Measurements from ENCODE around the gene CEACAM5.

The CEACAM5 gene

GRCh38 chr19:41734585-41734984 lies 26.2 kb downstream of the CEACAM5 start:
- Histone ChIP-seq H3F3A (ENCODE audit: insufficient read depth) (no peaks in the 10 kb centered on the region), H3K36me3 (ENCODE audit: low read length) (no peaks in the 10 kb centered on the region), H3K9me2 (replicated peaks; ENCODE audit: insufficient read depth, low read length) (no peaks in the 10 kb centered on the region), H3K79me2 (ENCODE audit: insufficient read depth, low read length) (no peaks in the 10 kb centered on the region), H3K27me3 (ENCODE audit: low read length) (no peaks in the 10 kb centered on the region; the same call in 1 of the 2 replicates), H3K4me2 (ENCODE audit: low read depth, low read length, poor library complexity, severe bottlenecking) (no peak overlapping the region), H3K9me3 (ENCODE audit: insufficient read depth, low read length) (no peaks in the 10 kb centered on the region), H4K20me1 (ENCODE audit: low read depth, low read length) (no peaks in the 10 kb centered on the region), H3K4me3 (ENCODE audit: insufficient read depth, low read length, poor library complexity, severe bottlenecking) (no peak overlapping the region), H3K9ac (ENCODE audit: low read length) (no peak overlapping the region), H2AFZ (ENCODE audit: low read depth, low read length, severe bottlenecking) (no peak overlapping the region), H3K27ac (ENCODE audit: low read depth, low read length) (no peak overlapping the region)
- TF ChIP-seq CTCF (IDR thresholded peaks at IDR 0.05; ENCODE audit: insufficient read depth, low read length, poor library complexity, severe bottlenecking) = no peak
- TF ChIP-seq EZH2phosphoT487 (conservative IDR thresholded peaks at IDR 0.05; ENCODE audit: low read length) = no peak

DNA sequence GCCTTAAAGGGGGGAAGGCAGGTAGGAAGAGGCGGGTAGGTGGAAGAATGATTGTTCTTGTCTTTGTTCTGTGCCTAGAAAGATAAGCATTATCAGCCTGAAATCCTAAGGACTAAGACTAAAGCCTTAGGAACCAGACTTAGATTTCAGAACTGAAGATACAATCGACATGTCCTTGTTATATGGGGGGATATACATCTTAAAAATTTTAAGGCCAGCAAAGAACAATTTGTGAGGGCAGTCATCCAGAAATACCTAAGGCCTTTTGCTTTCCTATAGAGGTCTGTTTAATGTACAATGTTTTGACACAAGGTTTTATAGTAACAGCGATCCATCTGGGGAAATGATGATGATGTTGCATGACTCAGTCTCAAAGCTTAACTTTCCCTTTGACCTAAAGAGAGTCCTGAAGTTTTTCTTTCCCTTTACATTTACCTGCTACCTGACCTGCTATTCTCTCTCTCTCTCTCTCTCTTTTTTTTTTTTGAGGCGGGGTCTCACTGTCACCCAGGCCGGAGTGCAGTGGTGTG lies 26.7 kb downstream of the CEACAM5 start:
- no peak overlapping the region for H2AFZ ChIP-seq (ENCODE audit: low read depth, low read length, severe bottlenecking)
- no peaks in the 10 kb centered on the region for H3K36me3 ChIP-seq (ENCODE audit: low read length)
- no peaks in the 10 kb centered on the region for H3F3A ChIP-seq (ENCODE audit: insufficient read depth)
- no peaks in the 10 kb centered on the region for H3K79me2 ChIP-seq (ENCODE audit: insufficient read depth, low read length)
- H3K9ac ChIP-seq (ENCODE audit: low read length) = no peak overlapping the region
- H3K27me3 ChIP-seq (ENCODE audit: low read length) = no peaks in the 10 kb centered on the region; the same call in 1 of the 2 replicates
- H3K4me2 ChIP-seq (ENCODE audit: low read depth, low read length, poor library complexity, severe bottlenecking) = no peak overlapping the region
- H3K4me3 ChIP-seq (ENCODE audit: insufficient read depth, low read length, poor library complexity, severe bottlenecking) = no peak overlapping the region
- H4K20me1 ChIP-seq (ENCODE audit: low read depth, low read length) = no peaks in the 10 kb centered on the region
- no peaks in the 10 kb centered on the region for H3K9me3 ChIP-seq (ENCODE audit: insufficient read depth, low read length)
- no peak overlapping the region for H3K27ac ChIP-seq (ENCODE audit: low read depth, low read length)
- TF ChIP-seq EZH2phosphoT487 (conservative IDR thresholded peaks at IDR 0.05; ENCODE audit: low read length) (no peak), CTCF (IDR thresholded peaks at IDR 0.05; ENCODE audit: insufficient read depth, low read length, poor library complexity, severe bottlenecking) (no peak)
- H3K9me2 ChIP-seq (replicated peaks; ENCODE audit: insufficient read depth, low read length) = no peaks in the 10 kb centered on the region

DNA sequence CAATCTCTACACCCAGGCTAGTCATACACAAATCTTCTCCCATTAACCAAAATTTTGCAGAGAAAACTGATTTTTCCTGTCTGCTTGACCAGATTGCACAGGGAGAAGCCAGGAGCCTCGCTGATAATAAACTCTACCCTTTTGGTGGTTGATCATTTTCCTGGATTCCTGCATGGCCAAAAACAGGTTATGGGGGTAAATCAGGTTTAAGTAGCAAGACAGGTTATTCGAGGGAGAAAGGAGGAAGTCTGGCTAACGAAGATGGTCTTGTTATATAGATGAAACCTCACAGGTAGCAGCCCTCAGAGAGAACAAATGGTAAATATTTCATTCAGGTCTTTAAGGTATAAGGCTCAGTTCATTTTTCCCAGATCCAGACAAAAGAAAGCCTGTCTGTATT lies 30.9 kb downstream of the CEACAM5 start:
- no peak overlapping the region for H3K4me3 ChIP-seq (ENCODE audit: insufficient read depth, low read length, poor library complexity, severe bottlenecking)
- no peaks in the 10 kb centered on the region for H3F3A ChIP-seq (ENCODE audit: insufficient read depth)
- H3K79me2 ChIP-seq (ENCODE audit: insufficient read depth, low read length) = no peaks in the 10 kb centered on the region
- no peaks in the 10 kb centered on the region for H3K9me3 ChIP-seq (ENCODE audit: insufficient read depth, low read length)
- no peak overlapping the region for H3K4me2 ChIP-seq (ENCODE audit: low read depth, low read length, poor library complexity, severe bottlenecking)
- no peaks in the 10 kb centered on the region for H3K36me3 ChIP-seq (ENCODE audit: low read length)
- TF ChIP-seq EZH2phosphoT487 (conservative IDR thresholded peaks at IDR 0.05; ENCODE audit: low read length) (no peak), CTCF (IDR thresholded peaks at IDR 0.05; ENCODE audit: insufficient read depth, low read length, poor library complexity, severe bottlenecking) (no peak)
- no peak overlapping the region for H2AFZ ChIP-seq (ENCODE audit: low read depth, low read length, severe bottlenecking)
- no peaks in the 10 kb centered on the region for H3K9me2 ChIP-seq (replicated peaks; ENCODE audit: insufficient read depth, low read length)
- H3K27ac ChIP-seq (ENCODE audit: low read depth, low read length) = no peak overlapping the region
- no peaks in the 10 kb centered on the region for H4K20me1 ChIP-seq (ENCODE audit: low read depth, low read length)
- H3K9ac ChIP-seq (ENCODE audit: low read length) = no peak overlapping the region
- H3K27me3 ChIP-seq (ENCODE audit: low read length) = no peaks in the 10 kb centered on the region; the same call in 1 of the 2 replicates
